Keratinocyte (primary cell): ENCODE measurements around the gene TMEM9B. TPM values are rescaled to one million over a fixed set of nuclear protein-coding genes. Genes with fewer than 3 reads are reported as not detected.

Experiments used
- DNase-seq: peaks from one replicate; pipeline ENCODE4 v3.0.0-alpha.2; 2011; ENCODE audit warnings: low read depth, missing footprints, low spot score
- FAIRE-seq: peaks from 2 replicates; lab custom pipeline; 2011; peaks lifted over from hg19 to GRCh38; lab: Jason Lieb, UNC
- H2AFZ ChIP-seq: 2 replicates; pipeline ENCODE4 v1.6.0; 2012; ENCODE audit warnings: low read length, control low read depth, inconsistent platforms; ENCODE audit not compliant: control insufficient read depth
- H3K27ac ChIP-seq: 2 replicates; pipeline ENCODE4 v1.5.1; 2011; ENCODE audit warnings: low read length; ENCODE audit not compliant: control insufficient read depth, insufficient read depth
- H3K27me3 ChIP-seq: 3 replicates; pipeline ENCODE4 v1.6.0; 2011; ENCODE audit warnings: low read length; ENCODE audit not compliant: control insufficient read depth, insufficient read depth; ENCODE audit errors: extremely low read depth
- H3K36me3 ChIP-seq, 2 experiments: 2 replicates in 1 of 2; 3 replicates in 1 of 2; pipeline ENCODE4 v1.5.1; 2011; ENCODE audit warnings: low read length in 2 of 2, mild to moderate bottlenecking in 1 of 2; ENCODE audit not compliant: control insufficient read depth in 2 of 2, insufficient read depth in 2 of 2; ENCODE audit errors: extremely low read depth in 1 of 2
- H3K4me1 ChIP-seq: 3 replicates; pipeline ENCODE4 v1.5.1; 2011; ENCODE audit warnings: low read length; ENCODE audit not compliant: control insufficient read depth, insufficient read depth; ENCODE audit errors: extremely low read depth
- H3K4me2 ChIP-seq: 3 replicates; pipeline ENCODE4 v1.6.0; 2011; ENCODE audit warnings: low read depth, low read length; ENCODE audit not compliant: control insufficient read depth, insufficient read depth; ENCODE audit errors: extremely low read depth
- H3K4me3 ChIP-seq, 3 experiments: fragments of 200-600 bp in 1 of 3; sonication (generic) in 1 of 3; 2 replicates in 2 of 3; 3 replicates in 1 of 3; pipeline ENCODE4 v1.5.1; 2011 to 2016; ENCODE audit warnings: low read length in 3 of 3, mild to moderate bottlenecking in 3 of 3, control low read depth in 2 of 3, inconsistent platforms in 1 of 3, low read depth in 1 of 3, mixed read lengths in 1 of 3, mixed run types in 1 of 3, moderate library complexity in 1 of 3; ENCODE audit not compliant: control insufficient read depth in 2 of 3, insufficient read depth in 2 of 3; ENCODE audit errors: extremely low read depth in 1 of 3
- H3K79me2 ChIP-seq: 2 replicates; pipeline ENCODE4 v1.6.0; 2012; ENCODE audit warnings: low read length; ENCODE audit not compliant: control insufficient read depth, insufficient read depth
- H3K9ac ChIP-seq: 3 replicates; pipeline ENCODE4 v1.6.0; 2011; ENCODE audit warnings: low read length; ENCODE audit not compliant: control insufficient read depth, insufficient read depth; ENCODE audit errors: extremely low read depth
- H3K9me1 ChIP-seq: 3 replicates; pipeline ENCODE4 v1.6.0; 2011; ENCODE audit warnings: low read length; ENCODE audit not compliant: control insufficient read depth, insufficient read depth; ENCODE audit errors: extremely low read depth
- H3K9me3 ChIP-seq: 2 replicates; pipeline ENCODE4 v1.5.1; 2012; ENCODE audit warnings: low read depth, low read length; ENCODE audit not compliant: control insufficient read depth
- H4K20me1 ChIP-seq: 3 replicates; pipeline ENCODE4 v1.6.0; 2011; ENCODE audit warnings: low read length; ENCODE audit not compliant: control insufficient read depth, insufficient read depth; ENCODE audit errors: extremely low read depth
- CTCF ChIP-seq, 3 experiments: IDR thresholded peaks in 1 of 3; conservative IDR thresholded peaks in 1 of 3; optimal IDR thresholded peaks in 1 of 3; 2 replicates in 2 of 3; 3 replicates in 1 of 3; pipeline versions ENCODE3 to v1.5.1; 2011; ENCODE audit warnings: low read length in 3 of 3, mild to moderate bottlenecking in 3 of 3, moderate library complexity in 2 of 3, control low read depth in 1 of 3, inconsistent platforms in 1 of 3; ENCODE audit not compliant: insufficient read depth in 2 of 3; ENCODE audit errors: extremely low read depth in 1 of 3
- EZH2 ChIP-seq: IDR thresholded peaks from one replicate; pipeline ENCODE4 v1.6.1; 2012; ENCODE audit warnings: inconsistent platforms, mild to moderate bottlenecking, low read length, moderate library complexity
- dilution Hi-C: fragments of 300-500 bp; cut with MboI; formaldehyde crosslinking; loops from one replicate; pipeline ENCODE4 v1.7.0; 2020; ENCODE audit warnings: low sequenced_read_pairs; ENCODE audit not compliant: extremely low pct_ligation_motif_present
- polyA plus RNA-seq, 5 experiments: library from polyadenylated mRNA; depleted of rRNA in 3 of 5; stranded (reverse) in 3 of 5; stranded (forward) in 1 of 5; unstranded in 1 of 5; fragments of >200 nt; gene quantifications; 1 replicate in 1 of 5; 2 replicates in 3 of 5; 3 replicates in 1 of 5; pipeline versions ENCODE4 v1.2.1 to v1.2.3, GENCODE V29; 2011 to 2012; ENCODE audit warnings: missing spikeins in 2 of 5, low read depth in 1 of 5, low replicate concordance in 1 of 5

The TMEM9B gene
- polyA plus RNA-seq, 1 donor (not counting 4 experiments of a cell fraction or from before 2014, with no cell fraction given): 60.8 TPM

GRCh38 chr11:9001736-9002135 is 37.5 kb upstream of the TMEM9B start:
- Histone ChIP-seq H3K9me3 (no peaks in the 10 kb centered on the region), H3K79me2 (no peaks in the 10 kb centered on the region), H3K4me1 (peaks cover 19% of the 10 kb centered on the region), H3K9me1 (no peaks in the 10 kb centered on the region), H3K36me3 (no peaks in the 10 kb centered on the region), H3K9ac (no peak overlapping the region), H3K27ac (no peak overlapping the region), H3K27me3 (peaks cover 40% of the 10 kb centered on the region), H2AFZ (no peak overlapping the region), H3K4me2 (peak overlapping the region; percentile 28), H4K20me1 (no peaks in the 10 kb centered on the region), H3K4me3 (no peak overlapping the region)
- TF ChIP-seq CTCF (optimal IDR thresholded peaks at IDR 0.05 in 1 of 3, IDR thresholded peaks at IDR 0.05 in 1 of 3, conservative IDR thresholded peaks at IDR 0.05 in 1 of 3; ENCODE audit: extremely low read depth in 1 of 3, insufficient read depth in 2 of 3, low read length in 3 of 3) (no peak), EZH2 (no peak)
- FAIRE-seq (peak; percentile 91), DNase-seq (peak; percentile 15)
- dilution Hi-C loops: no loop called here

GRCh38 chr11:8998017-8998416 is 33.8 kb upstream of the TMEM9B start:
- dilution Hi-C loops: no loop called here
- H3K4me2 ChIP-seq: no peak overlapping the region
- no peak overlapping the region for H3K4me3 ChIP-seq
- no peaks in the 10 kb centered on the region for H3K36me3 ChIP-seq
- peaks cover 12% of the 10 kb centered on the region for H3K4me1 ChIP-seq
- H3K9me3 ChIP-seq: no peaks in the 10 kb centered on the region
- H2AFZ ChIP-seq: no peak overlapping the region
- no peak overlapping the region for H3K9ac ChIP-seq
- no peak for TF ChIP-seq CTCF (optimal IDR thresholded peaks at IDR 0.05 in 1 of 3, IDR thresholded peaks at IDR 0.05 in 1 of 3, conservative IDR thresholded peaks at IDR 0.05 in 1 of 3; ENCODE audit: extremely low read depth in 1 of 3, insufficient read depth in 2 of 3, low read length in 3 of 3)
- TF ChIP-seq EZH2: no peak
- H3K27me3 ChIP-seq: peaks cover 3% of the 10 kb centered on the region
- FAIRE-seq: no peak
- no peaks in the 10 kb centered on the region for H4K20me1 ChIP-seq
- no peak for DNase-seq
- no peaks in the 10 kb centered on the region for H3K79me2 ChIP-seq
- H3K27ac ChIP-seq: no peak overlapping the region
- H3K9me1 ChIP-seq: no peaks in the 10 kb centered on the region
